Activated CD4-positive, alpha-beta T cell treated with anti-CD3 and anti-CD28 coated beads, Interleukin-2, amount 50 U/mL, for 4 hours (primary cell): ENCODE data around the gene SFN.
A peak's percentile ranks its signal among the peaks of the same experiment; 100 is the strongest.
"Not testable (repeated sequence)": the region's sequence is repeated elsewhere in the genome, so short reads cannot be mapped to it uniquely, and the experiment has no call there.

Experiments used
- DNase-seq, 2 experiments: peaks; one replicate each; pipeline ENCODE4 v3.0.0-alpha.2; 2020

The SFN gene

DNA sequence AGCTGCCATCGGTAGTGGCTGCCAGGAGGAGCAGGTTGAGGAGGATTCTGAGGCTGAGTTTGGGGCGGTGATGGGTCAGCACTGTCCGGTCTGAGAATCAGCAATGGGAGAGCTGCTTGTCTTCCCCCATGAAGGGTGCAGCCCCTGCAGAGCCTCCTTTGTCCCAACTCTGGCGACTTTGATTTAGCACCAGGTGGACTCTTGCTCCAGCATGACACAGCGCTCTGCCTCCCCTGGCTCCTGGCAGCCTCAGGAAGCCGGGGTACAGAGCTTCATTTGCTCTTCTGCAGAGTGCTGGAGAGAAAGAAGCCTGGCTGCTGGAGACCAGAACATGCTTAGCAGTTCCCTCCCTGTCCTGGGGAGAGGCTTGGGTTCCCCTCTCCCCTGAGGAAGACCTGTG is 23.2 kb upstream of the SFN start:
- DNase-seq = no peak

DNA sequence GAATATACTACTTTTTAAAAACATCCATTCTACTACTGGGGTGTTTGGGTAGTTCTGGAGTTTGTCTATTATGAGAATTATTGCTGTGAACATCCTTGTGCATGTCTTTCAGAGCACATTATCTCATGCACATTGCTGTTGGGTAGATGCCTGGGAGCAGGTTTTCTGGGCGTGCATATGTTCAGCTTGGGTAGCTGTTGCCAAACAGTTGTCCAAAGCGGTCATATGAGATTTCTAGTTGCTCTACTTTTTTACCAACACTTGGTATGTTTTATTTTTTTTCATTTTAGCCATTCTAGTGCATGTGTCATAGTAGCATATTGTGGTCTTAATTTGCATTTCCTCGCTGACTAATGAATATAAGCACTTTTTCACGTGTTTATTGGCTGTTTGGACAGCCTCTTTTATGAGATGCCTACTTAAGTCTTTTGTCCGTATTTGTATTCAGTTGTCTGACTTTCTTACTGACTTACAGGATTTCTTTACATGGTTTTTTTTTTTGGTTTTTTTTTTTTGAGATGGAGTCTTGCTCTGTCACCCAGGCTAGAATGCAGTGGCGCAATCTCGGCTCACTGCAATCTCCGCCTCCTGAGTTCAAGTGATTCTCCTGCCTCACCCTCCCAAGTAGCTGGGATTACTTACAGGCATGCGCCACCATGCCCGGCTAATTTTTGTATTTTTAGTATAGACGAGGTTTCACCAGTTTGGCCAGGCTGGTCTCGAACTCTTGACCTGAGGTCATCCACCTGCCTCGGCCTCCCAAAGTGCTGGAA is 18.3 kb upstream of the SFN start:
- DNase-seq = no peak

DNA sequence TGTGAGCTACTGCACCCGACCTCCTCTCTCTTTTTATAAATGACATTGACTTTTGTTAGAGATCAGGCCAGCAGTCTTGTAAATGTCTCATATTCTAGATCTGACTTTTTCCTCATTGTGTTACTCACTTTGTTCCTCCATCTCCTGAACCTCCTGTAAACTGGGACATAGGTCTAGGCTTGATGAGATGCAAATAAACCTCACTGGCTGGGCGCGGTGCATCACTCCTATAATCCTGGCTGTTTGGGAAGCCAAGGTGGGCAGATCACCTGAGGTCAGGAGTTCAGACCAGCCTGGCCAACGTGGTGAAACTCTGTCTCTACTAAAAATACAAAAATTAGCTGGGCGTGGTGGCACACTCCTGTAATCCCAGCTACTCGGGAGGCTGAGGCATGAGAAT is 15.1 kb upstream of the SFN start:
- not testable (repeated sequence) for DNase-seq

DNA sequence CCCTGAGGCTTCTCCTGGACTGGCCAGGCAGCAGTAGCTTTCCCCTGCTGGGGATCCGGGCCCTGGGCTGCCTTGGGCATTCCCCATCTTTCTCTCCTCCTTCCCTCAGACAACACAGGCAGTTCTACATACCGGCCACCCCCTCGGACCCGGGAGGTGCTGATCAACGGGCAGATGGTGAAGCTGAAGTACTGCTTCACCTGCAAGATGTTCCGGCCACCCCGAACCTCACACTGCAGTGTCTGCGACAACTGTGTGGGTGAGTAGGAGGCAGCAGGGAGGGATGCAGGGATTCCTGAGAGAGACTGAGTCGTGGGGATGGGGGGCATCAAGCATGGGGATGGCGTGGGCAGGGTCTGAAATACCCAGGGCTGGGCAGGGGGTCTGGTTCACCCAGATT is 14.4 kb upstream of the SFN start:
- DNase-seq = no peak

GRCh38 chr1:26848941-26849774 is 13.8 kb upstream of the SFN start:
- DNase-seq = no peak

- DNase-seq = no peak
Measured at GRCh38 chr1:26851106-26851684, 11.8 kb upstream of the SFN start.

DNA sequence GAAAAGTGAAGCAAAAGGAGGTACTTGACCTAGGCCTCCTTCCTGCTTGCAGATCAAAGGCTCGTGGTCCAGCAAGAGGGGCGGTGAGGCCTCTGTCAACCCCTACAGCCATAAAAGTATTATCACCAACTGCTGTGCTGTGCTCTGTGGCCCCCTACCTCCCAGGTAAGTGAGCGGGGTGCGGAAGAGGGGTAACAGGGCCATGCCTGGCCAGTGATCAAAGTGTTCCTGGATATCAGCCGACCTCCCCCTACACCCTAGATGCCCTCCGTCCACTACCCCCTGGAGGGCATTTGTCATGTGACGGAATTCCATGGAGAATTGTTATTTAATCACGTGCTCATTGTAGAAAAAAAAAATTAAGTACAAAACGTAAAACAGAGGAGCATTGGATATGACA is 10.2 kb upstream of the SFN start:
- DNase-seq = no peak

GRCh38 chr1:26853156-26853555 is 9.8 kb upstream of the SFN start:
- peak; percentile 80 to 84 for DNase-seq

- no peak for DNase-seq
Measured at GRCh38 chr1:26853600-26853999, 9.3 kb upstream of the SFN start.

GRCh38 chr1:26854906-26855305 is 8.0 kb upstream of the SFN start:
- no peak for DNase-seq

DNA sequence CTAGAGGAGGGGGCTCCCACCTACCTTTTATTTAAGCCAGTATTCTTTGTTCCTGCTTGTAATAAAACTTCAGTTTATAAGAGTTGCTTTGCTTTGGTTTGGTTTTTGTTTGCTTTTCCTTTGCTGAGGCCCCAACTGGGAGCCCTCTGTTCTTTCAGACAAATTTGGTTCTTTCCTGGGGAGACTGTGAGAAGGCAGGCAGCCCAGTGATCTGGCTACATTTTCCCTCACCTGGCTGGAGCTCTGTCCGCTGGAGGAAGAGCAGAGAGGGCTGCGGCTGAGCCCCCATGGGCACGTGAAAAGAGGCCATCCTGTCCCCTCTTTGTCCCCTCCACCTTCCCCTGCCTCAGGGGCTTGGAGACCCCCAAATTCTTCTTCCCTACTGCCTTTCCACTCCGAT is 7.3 kb upstream of the SFN start:
- DNase-seq = no peak

DNA sequence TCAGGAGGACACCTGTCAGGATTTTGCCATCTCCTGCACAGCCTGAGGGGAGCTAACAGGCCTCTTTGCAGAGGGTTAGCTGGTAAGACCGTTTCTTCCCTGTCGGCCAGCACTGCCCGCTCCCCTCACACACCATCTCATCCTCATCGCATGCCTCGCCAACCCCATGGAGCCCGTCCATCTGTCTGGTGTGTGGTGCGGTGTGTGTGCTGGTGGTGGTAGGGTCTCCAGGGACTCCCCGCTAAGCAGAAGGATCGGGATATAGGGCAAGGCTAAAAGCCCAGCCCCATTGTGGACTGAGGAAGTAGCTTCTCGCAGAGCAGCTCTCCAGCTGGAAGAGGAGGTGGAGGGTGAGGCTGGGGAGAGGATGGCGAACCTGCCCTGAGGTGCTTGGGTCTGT is 6.8 kb upstream of the SFN start:
- no peak for DNase-seq

DNA sequence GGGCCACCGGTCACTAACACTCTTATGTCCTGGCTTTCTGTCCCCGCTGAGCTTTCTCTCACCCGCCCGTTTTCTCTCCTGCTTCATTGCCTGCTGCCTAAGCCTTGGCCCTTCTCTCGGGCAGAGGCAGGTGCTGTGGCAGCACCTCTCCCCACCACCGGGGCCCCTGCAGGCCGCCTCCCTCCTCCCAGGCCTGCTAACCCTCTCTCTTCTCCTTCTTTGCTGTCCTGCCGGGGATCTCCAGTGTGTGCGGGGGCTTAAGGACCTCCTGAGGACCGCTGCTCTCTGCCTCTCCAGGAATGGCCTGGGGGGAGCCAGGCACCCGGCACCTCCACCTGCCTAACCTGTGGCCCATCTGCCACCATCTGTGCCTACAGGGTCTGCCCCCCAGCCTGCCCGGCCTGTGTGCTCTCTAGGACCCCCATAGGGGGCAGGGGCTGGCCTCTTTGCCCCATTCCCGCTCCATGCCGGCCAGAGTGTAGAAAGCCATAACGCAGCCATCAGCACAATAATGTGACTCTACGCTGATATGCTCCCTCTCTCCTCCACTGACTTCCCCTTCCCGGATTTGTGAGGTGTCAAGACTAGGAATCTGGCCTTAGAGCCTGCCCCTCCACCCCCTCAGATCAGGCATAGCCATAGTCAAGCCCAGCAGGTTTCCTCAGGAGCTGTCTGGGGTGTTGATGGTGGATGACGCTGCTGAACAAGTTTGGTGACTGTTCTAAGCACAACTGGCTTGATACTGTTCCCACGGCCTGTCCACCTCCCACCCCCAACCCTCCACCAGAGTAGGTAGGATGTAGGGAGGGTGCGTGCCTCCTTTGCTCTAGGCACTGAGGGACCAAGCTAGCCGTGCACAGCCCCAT is 6.1 kb upstream of the SFN start:
- DNase-seq = no peak

GRCh38 chr1:26857473-26858060 is 5.4 kb upstream of the SFN start:
- DNase-seq = no peak

DNA sequence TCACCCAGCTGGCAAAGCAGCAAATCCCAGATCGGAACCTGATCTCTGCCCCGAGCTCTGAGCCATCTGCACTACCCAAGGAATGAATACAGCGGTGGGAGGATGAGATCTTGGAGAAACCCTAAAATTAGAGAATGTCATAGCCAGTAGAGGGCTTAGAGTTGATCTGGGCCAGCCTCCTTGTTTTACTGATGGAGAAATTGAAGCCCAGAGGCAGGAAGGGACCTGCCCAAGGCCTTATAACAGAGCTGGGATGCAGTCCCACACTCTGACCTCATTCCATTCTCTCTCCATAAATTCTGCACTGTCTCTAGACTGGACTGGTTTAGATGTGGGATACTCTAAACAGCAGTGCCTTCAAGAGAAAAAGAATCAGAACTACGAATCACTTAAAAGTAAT is 4.8 kb upstream of the SFN start:
- DNase-seq = no peak

- DNase-seq = no peak
Measured at GRCh38 chr1:26858891-26859640, 3.9 kb upstream of the SFN start.

DNA sequence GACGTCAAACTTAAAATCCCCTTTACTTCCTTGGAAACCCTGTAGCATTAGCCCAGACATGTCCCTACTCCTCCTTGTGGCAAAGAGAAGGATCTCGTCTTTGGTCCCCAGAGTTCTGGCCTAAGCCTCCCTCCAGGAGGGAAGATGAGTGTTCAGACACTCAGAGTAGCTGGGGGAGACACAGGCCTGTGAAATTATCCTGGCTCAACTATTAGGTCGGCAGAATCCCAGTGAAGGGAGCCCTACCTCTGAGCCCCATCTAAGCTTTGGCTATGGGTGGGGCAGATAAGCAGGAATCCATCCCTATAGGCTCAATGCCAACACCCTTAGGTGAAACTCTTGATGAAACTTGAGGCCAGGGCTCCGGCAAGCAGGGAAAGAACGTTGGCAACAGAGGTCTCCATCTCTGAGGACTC is 1.7 kb upstream of the SFN start:
- DNase-seq = no peak

DNA sequence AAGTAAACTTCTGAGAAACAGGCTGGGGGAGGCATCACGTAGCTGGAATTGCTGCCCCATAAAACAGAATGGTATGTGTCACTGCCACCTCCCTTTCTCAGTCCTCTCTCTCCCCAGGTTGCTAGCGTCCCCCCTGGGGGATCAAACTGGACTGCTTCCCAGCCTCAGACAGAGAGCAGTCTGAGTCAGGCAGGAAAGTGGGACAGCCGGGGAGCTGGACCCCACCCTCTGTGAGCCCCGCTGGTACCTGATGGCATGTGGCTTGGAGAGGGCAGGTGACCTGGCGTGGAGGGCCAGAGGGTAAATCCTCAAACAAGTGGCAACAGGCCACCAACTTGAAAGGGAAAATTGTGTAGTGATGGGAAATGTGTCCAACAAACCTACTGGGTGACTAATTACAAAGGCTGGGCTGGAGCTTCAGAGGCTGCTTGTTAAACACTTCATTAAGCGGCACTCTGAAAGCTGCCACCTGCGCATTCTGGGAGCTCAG is 1.0 kb upstream of the SFN start:
- DNase-seq = no peak

DNA sequence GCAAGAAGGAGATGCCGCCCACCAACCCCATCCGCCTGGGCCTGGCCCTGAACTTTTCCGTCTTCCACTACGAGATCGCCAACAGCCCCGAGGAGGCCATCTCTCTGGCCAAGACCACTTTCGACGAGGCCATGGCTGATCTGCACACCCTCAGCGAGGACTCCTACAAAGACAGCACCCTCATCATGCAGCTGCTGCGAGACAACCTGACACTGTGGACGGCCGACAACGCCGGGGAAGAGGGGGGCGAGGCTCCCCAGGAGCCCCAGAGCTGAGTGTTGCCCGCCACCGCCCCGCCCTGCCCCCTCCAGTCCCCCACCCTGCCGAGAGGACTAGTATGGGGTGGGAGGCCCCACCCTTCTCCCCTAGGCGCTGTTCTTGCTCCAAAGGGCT is 732 bp downstream of the SFN start:
- no peak for DNase-seq

DNA sequence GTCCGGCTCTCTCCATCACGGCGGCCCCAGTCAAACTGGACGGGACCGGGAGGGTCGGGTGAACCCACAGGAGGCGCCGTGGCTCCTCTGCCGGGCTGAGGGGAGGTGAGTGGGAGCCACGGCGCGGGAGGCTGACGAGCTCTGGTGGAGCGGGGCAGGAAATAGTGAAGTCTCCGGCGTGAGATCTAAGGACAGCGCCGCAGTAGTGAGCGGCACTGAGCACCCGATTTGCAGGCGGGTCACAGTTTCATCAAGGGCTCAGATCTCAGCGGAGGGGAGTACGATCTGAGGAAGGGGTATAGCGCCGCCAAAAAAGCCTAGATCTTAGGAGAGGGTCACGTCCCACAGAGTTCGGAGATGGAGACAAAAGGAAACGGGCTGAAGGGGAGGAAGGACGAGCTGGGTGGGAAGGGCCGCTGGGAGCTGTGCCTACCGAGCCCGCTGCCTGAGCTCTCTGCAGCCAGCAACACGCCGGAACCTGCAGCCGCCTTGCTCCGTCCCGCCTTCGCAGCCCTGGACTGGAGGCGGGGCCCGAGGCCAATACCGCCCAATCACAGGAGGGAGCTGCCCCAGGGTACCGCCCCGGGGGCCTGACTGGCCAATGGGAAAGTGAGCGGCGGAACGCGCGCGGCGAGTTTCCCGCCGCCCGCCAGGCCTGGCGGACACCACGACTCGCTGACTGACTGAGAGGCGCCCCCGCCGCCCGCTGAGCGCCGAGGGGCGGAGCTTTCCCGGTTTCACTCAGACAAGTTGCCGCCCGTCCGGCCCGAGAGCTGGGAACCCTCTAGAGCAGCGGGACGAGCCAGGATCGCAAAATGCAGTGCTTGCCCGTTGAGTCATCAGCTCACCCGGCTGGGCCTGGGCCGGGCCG is 1.9 kb downstream of the SFN start:
- peak; percentile 88 to 90 for DNase-seq

- not testable (repeated sequence) for DNase-seq
Measured at GRCh38 chr1:26873097-26873496, 10.1 kb downstream of the SFN start.
